GM10266 (cell line): Measurements from ENCODE around the gene PLIN3.
"Not testable (repeated sequence)": the region's sequence is repeated elsewhere in the genome, so short reads cannot be mapped to it uniquely, and the experiment has no call there.

Experiments used
- DNase-seq: peaks from one replicate; pipeline ENCODE4 v3.0.0; 2012; ENCODE audit errors: extremely low spot score
- CTCF ChIP-seq: IDR thresholded peaks from 2 replicates; pipeline ENCODE4 v1.5.1; 2012; ENCODE audit warnings: mild to moderate bottlenecking, low read depth; ENCODE audit not compliant: control insufficient read depth, insufficient read depth; ENCODE audit errors: missing control alignments

PLIN3 gene

GRCh38 chr19:4814625-4815425, 52.6 kb downstream of the PLIN3 start:
- DNase-seq, result peak; percentile 19
- no peak for TF ChIP-seq CTCF

GRCh38 chr19:4811328-4812131, 55.9 kb downstream of the PLIN3 start:
- TF ChIP-seq CTCF, result peak; percentile 95
- DNase-seq, result peak; percentile 84

GRCh38 chr19:4807188-4807587, 60.3 kb downstream of the PLIN3 start:
- TF ChIP-seq CTCF, result no peak
- no peak for DNase-seq

- TF ChIP-seq CTCF, result no peak
- no peak for DNase-seq
Measured at GRCh38 chr19:4806384-4806783, 61.1 kb downstream of the PLIN3 start.

GRCh38 chr19:4805140-4805539, 62.3 kb downstream of the PLIN3 start:
- not testable (repeated sequence) for DNase-seq

GRCh38 chr19:4803736-4804695, 63.5 kb downstream of the PLIN3 start:
- DNase-seq, result peak; percentile 79
- peak; percentile 93 for TF ChIP-seq CTCF

- TF ChIP-seq CTCF, result no peak
- no peak for DNase-seq
Measured at GRCh38 chr19:4802711-4803110, 64.8 kb downstream of the PLIN3 start.
